HUES64 (cell line): ENCODE data around the gene C4orf50.

Experiments
- H3K27ac ChIP-seq: 2 replicates; pipeline ENCODE4 v1.7.0; 2013; ENCODE audit warnings: low read depth, low read length, inconsistent platforms
- H3K27me3 ChIP-seq: 2 replicates; pipeline ENCODE4 v1.6.1; 2013; ENCODE audit warnings: mild to moderate bottlenecking, low read length; ENCODE audit not compliant: insufficient read depth
- H3K36me3 ChIP-seq: 2 replicates; pipeline ENCODE4 v1.6.1; 2013; ENCODE audit warnings: mild to moderate bottlenecking, low read length; ENCODE audit not compliant: insufficient read depth
- H3K4me1 ChIP-seq: 2 replicates; pipeline ENCODE4 v1.6.1; 2013; ENCODE audit warnings: mild to moderate bottlenecking, low read length, moderate library complexity; ENCODE audit not compliant: insufficient read depth
- H3K4me3 ChIP-seq: 2 replicates; pipeline ENCODE4 v1.5.1; 2013; ENCODE audit warnings: mild to moderate bottlenecking, low read length, moderate library complexity
- H3K9ac ChIP-seq: 2 replicates; pipeline ENCODE4 v1.6.1; 2013; ENCODE audit warnings: mild to moderate bottlenecking, low read depth, low read length
- H3K9me3 ChIP-seq: 2 replicates; pipeline ENCODE4 v1.6.1; 2013; ENCODE audit warnings: low read depth, low read length; ENCODE audit not compliant: insufficient read depth
- WGBS: fragments of 150-250, 120-280 bp; methylation state at CpG from one replicate; pipeline ENCODE4 v1.1.7; 2013; ENCODE audit warnings: missing lambda C conversion rate; 5-methylcytosine and 5-hydroxymethylcytosine counted together

C4orf50 gene

GRCh38 chr4:5933996-5934831 lies 84.0 kb downstream of the C4orf50 start:
- Histone ChIP-seq H3K36me3 (no peaks in the 10 kb centered on the region), H3K4me3 (no peak overlapping the region), H3K27me3 (peaks cover 6% of the 10 kb centered on the region; the same call in 1 of the 2 replicates), H3K4me1 (peaks cover 8% of the 10 kb centered on the region; the same call in 1 of the 2 replicates), H3K27ac (no peak overlapping the region), H3K9ac (no peak overlapping the region), H3K9me3 (no peaks in the 10 kb centered on the region)
- 88% methylated on average over 14 of the region's 16 CpGs for WGBS

- Histone ChIP-seq H3K36me3 (no peaks in the 10 kb centered on the region), H3K4me1 (peaks cover 8% of the 10 kb centered on the region; the same call in 1 of the 2 replicates), H3K9ac (no peak overlapping the region), H3K9me3 (no peaks in the 10 kb centered on the region), H3K27ac (no peak overlapping the region), H3K27me3 (peaks cover 6% of the 10 kb centered on the region; the same call in 1 of the 2 replicates), H3K4me3 (no peak overlapping the region)
- WGBS: 92% methylated on average over 3 of the region's 4 CpGs
Observed at GRCh38 chr4:5933116-5933515, 85.1 kb downstream of the C4orf50 start.

GRCh38 chr4:5932035-5932568 lies 86.1 kb downstream of the C4orf50 start:
- no peak overlapping the region for H3K9ac ChIP-seq
- WGBS: 84% methylated on average over 12 of the region's 12 CpGs
- H3K36me3 ChIP-seq: no peaks in the 10 kb centered on the region
- no peak overlapping the region for H3K27ac ChIP-seq
- H3K4me3 ChIP-seq: no peak overlapping the region
- no peaks in the 10 kb centered on the region for H3K9me3 ChIP-seq
- H3K4me1 ChIP-seq: peaks cover 8% of the 10 kb centered on the region; the same call in 1 of the 2 replicates
- H3K27me3 ChIP-seq: peaks cover 6% of the 10 kb centered on the region; the same call in 1 of the 2 replicates

- WGBS: 58% methylated on average over 9 of the region's 9 CpGs
- Histone ChIP-seq H3K4me1 (peaks cover 8% of the 10 kb centered on the region; the same call in 1 of the 2 replicates), H3K27me3 (peaks cover 6% of the 10 kb centered on the region; the same call in 1 of the 2 replicates), H3K4me3 (no peak overlapping the region), H3K27ac (no peak overlapping the region), H3K36me3 (no peaks in the 10 kb centered on the region), H3K9me3 (no peaks in the 10 kb centered on the region), H3K9ac (no peak overlapping the region)
Observed at GRCh38 chr4:5931526-5931925, 86.7 kb downstream of the C4orf50 start.

- H3K36me3 ChIP-seq: no peaks in the 10 kb centered on the region
- no peak overlapping the region for H3K4me3 ChIP-seq
- peaks cover 8% of the 10 kb centered on the region; the same call in 1 of the 2 replicates for H3K4me1 ChIP-seq
- H3K27me3 ChIP-seq: peaks cover 6% of the 10 kb centered on the region; the same call in 1 of the 2 replicates
- WGBS: 84% methylated on average over 7 of the region's 7 CpGs
- no peaks in the 10 kb centered on the region for H3K9me3 ChIP-seq
- H3K9ac ChIP-seq: no peak overlapping the region
- H3K27ac ChIP-seq: no peak overlapping the region
Observed at GRCh38 chr4:5930876-5931275, 87.4 kb downstream of the C4orf50 start.

GRCh38 chr4:5930456-5930855 lies 87.8 kb downstream of the C4orf50 start:
- no peak overlapping the region for H3K4me3 ChIP-seq
- peaks cover 6% of the 10 kb centered on the region; the same call in 1 of the 2 replicates for H3K27me3 ChIP-seq
- H3K9ac ChIP-seq: no peak overlapping the region
- H3K9me3 ChIP-seq: no peaks in the 10 kb centered on the region
- H3K27ac ChIP-seq: no peak overlapping the region
- 93% methylated on average over 8 of the region's 8 CpGs for WGBS
- no peaks in the 10 kb centered on the region for H3K36me3 ChIP-seq
- peaks cover 8% of the 10 kb centered on the region; the same call in 1 of the 2 replicates for H3K4me1 ChIP-seq

GRCh38 chr4:5928844-5929420 lies 89.3 kb downstream of the C4orf50 start:
- Histone ChIP-seq H3K27ac (no peak overlapping the region), H3K9me3 (no peaks in the 10 kb centered on the region), H3K9ac (no peak overlapping the region), H3K4me3 (no peak overlapping the region), H3K27me3 (peaks cover 6% of the 10 kb centered on the region; the same call in 1 of the 2 replicates), H3K4me1 (peaks cover 8% of the 10 kb centered on the region; the same call in 1 of the 2 replicates), H3K36me3 (no peaks in the 10 kb centered on the region)
- 84% methylated on average over 8 of the region's 8 CpGs for WGBS

GRCh38 chr4:5928274-5928673 lies 90.0 kb downstream of the C4orf50 start:
- WGBS: 88% methylated on average over 8 of the region's 8 CpGs
- Histone ChIP-seq H3K9ac (no peak overlapping the region), H3K4me1 (peaks cover 8% of the 10 kb centered on the region; the same call in 1 of the 2 replicates), H3K36me3 (no peaks in the 10 kb centered on the region), H3K27ac (no peak overlapping the region), H3K27me3 (0 out of 2 replicates have a peak, but pooled peaks cover 1% of the 10 kb centered on the region), H3K9me3 (no peaks in the 10 kb centered on the region), H3K4me3 (no peak overlapping the region)

- 73% methylated on average over 3 of the region's 4 CpGs for WGBS
- Histone ChIP-seq H3K27me3 (no peaks in the 10 kb centered on the region), H3K27ac (no peak overlapping the region), H3K36me3 (no peaks in the 10 kb centered on the region), H3K4me3 (no peak overlapping the region), H3K9ac (no peak overlapping the region), H3K4me1 (peaks cover 8% of the 10 kb centered on the region; the same call in 1 of the 2 replicates), H3K9me3 (no peaks in the 10 kb centered on the region)
Observed at GRCh38 chr4:5927747-5928146, 90.5 kb downstream of the C4orf50 start.

GRCh38 chr4:5927116-5927515 lies 91.1 kb downstream of the C4orf50 start:
- Histone ChIP-seq H3K27ac (no peak overlapping the region), H3K9me3 (no peaks in the 10 kb centered on the region), H3K4me1 (peaks cover 8% of the 10 kb centered on the region; the same call in 1 of the 2 replicates), H3K9ac (no peak overlapping the region), H3K36me3 (no peaks in the 10 kb centered on the region), H3K27me3 (no peaks in the 10 kb centered on the region), H3K4me3 (no peak overlapping the region)
- 87% methylated on average over 3 of the region's 3 CpGs for WGBS

- Histone ChIP-seq H3K4me1 (peaks cover 8% of the 10 kb centered on the region; the same call in 1 of the 2 replicates), H3K27ac (no peak overlapping the region), H3K9me3 (no peaks in the 10 kb centered on the region), H3K4me3 (no peak overlapping the region), H3K27me3 (no peaks in the 10 kb centered on the region), H3K9ac (no peak overlapping the region), H3K36me3 (no peaks in the 10 kb centered on the region)
- WGBS: 91% methylated on average over 7 of the region's 7 CpGs
Observed at GRCh38 chr4:5926598-5926997, 91.6 kb downstream of the C4orf50 start.
